Posterior vena cava (tissue), 2 donors: Measurements from ENCODE around the gene SLC25A11. TPM values are rescaled to one million over a fixed set of nuclear protein-coding genes. Genes with fewer than 3 reads are reported as not detected.
A peak's percentile ranks its signal among the peaks of the same experiment; 100 is the strongest.

Source experiments
- DNase-seq: peaks from one replicate; pipeline ENCODE4 v3.0.0-alpha.2; 2020; ENCODE audit warnings: low spot score
- intact Hi-C, 2 donors: fragments of 100-400 bp; cut with DNase I; formaldehyde crosslinking; loops; one replicate each; pipeline versions ENCODE4 v1.14.1 to v1.14.2; 2022 to 2023
- total RNA-seq, 2 donors: library from RNA; stranded (reverse); fragmentation: NEBNext Ultra II Directional; extraction: Animal tissue kit (Norgen Biotek cat#: 25700); gene quantifications; one replicate each; pipeline ENCODE4 v1.2.1, GENCODE V29; 2021
- donor health status: DM: yes; HTN: yes; CAD: no.
- donor health status: DM: yes; HTN: yes; CAD: no.

The SLC25A11 gene
- total RNA-seq, 2 donors from 2014 or later: 33.0 to 43.7 TPM

DNA sequence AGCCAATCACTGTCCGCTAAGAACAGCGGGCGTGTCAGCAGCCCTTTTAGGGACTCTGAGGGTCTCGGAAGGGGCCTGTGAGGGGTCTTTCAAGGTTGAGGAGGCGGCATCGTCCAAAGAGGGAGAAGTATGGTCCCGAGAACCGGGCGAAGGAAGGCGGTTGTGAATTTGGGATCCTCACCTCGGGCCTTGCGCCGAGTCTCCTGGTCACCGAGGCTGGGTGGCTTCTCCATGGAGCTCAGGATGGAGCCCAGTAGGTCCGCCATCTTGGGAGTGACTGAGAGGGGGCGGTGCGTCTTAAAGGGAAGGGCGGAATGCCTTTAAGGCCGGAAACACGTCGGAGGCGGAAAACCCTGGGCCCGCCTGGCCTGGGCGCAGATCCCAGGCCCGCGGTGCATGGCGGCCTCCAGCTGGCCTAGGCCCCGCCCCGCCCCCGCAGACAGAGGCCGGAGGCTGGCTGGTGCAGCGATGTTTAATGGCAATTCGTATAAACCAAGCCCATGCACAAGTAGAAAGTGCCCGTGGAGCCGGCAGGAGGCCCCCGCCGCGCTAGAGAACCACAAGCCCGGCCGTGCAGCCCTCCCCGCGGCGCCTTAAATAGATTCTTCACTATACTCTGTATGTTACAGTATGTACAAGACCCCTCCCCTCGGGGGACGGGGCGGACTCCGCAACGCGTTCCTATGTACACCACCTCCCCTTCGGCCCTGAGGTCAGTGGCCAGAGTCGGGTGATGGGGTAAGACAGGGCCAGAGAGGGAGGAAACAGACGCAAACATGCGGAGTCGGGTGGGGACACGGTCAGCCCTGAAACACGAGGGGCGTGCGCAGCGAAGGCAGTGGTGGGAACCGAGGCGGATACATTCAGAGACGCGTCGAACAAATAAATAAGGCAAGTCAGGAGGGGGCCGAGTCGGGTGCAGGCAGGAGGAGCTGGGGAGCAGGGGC lies 28.0 kb upstream of the SLC25A11 start, which contains the start of gene SPAG7:
TSS of gene SPAG7 (minus strand) at position 279 of the 947 bp plus-strand sequence. CDS start at position 266, 13 bp downstream.
- intact Hi-C loops: no loop called here
- peak; percentile 98 for DNase-seq

DNA sequence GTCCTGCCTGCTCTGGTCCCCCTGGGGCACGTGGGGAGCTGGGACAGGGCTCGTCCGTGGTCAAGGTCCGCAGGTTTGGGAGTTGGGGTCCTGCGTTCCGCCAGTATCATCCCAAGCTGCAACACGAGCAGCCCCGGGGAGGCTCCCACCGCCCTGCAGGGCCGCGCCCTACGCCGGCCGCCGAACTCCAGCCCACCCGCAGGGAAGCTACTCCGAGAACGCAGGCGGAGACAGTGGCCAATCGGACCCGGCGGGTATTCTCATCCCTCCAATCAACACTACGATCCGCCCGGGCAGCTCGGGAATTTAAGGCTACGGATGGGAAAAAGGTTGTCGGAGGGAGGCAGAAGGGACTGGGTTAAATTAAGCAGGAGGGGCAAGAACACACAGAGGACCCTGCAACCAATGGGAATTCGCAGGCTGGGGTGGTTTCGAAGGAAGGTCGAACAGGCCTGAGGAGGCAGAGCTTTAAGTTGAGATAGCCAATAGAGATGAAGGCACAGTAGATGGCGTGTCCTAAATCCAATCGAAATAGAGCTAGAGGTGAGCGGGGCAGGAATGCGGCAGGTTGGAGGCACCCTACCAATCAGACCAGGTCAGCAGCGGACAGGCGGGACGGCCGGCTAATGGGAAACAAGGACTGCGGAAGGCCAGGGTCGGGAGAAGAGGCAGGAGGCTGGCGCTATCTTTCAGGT lies 27.1 kb upstream of the SLC25A11 start:
- DNase-seq: peak; percentile 99
- intact Hi-C loops: no loop called here

DNA sequence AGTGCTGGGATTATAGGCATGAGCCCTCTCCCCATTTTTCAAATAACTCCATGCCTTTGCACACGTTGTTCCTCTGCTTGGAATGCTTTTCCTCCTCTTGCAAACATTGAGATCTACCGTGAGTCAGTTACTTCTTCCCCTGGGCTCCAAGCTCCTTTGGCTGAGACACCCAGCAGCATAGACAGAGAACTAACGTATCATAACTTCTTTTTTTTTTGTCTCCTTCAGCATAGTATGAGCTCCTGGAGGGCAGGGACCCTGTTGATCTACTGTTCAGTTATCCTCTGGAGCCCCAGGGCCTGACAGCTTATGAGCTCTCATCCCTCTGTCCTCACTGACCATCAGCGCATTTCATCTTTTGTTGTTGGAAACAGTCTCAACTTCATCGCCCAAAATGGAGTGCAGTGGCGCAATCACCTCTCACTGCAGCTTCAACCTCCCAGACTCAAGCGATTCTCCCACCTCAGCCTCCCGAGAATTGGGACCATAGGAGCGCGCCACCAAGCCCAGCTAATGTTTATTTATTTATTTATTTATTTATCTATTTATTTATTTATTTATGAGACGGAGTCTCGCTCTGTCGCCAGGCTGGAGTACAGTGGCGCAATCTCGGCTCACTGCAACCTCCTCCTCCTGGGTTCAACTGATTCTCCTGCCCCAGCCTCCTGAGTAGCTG lies 25.6 kb upstream of the SLC25A11 start:
- no peak for DNase-seq
- intact Hi-C loops: no loop called here

DNA sequence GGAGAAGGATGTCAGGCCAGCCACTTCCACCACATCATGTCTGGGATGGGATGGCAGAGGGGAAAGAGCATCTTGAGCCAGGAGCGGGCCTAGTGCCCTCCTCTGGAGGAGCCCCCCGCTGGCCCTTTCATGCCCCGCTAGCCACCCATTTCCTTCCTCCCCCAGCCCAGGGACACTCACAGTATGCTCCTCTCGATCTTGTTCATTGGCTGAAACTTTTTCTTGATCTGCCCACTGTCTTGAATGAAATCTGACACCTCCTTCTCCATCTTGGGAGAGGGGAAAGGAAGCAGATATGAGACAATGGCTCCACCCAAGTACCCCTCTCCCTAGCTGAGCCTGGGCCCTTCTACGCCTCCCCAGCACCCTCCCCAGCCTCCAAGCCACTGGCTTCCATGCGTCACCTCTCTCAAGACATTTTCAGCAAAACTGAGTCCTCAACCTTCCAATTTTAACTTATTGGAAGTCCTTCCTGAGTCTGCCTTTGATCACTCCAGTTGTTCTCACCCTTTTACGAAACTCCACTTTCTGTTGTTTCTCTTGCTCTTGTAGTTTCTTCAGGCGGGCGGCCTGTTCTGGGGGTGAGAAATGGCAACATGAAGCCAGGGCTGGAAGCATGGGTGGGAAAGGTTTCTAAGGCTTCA lies 20.6 kb upstream of the SLC25A11 start:
- DNase-seq: no peak
- intact Hi-C loops: no loop called here

DNA sequence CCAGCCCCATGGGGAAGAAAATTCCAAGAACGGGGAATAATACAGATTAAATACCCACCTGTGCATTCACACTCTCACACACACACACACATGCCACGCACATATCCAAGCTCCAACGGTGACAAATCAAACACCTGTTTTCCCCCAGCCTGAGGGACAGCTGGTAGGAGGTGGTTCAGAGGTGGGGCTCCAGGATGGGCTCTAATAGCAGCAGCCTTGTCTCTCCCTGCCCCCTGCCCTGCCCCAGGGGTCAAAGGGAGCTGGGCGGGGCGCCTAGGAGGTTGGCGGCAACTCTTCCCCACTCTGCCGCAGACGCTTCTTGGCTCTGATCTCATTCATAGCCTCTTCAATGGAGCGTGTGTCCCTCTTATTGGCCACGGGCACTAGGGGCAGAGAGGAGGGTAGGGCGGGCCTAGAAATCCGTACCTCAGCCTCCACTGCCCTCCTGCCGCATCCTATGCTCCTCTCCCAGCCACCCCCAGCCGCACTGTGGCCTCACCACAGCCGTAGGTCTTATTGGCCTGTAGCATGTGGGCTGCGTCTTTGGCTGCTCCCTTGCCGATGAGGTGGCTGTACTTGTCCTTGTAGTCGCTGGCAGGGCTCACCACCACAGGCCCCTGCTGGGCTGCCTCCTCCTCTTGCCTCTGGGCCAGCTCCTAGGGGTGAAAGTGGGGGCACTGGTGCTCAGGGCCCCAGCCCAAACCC lies 19.6 kb upstream of the SLC25A11 start:
- intact Hi-C loops: loop anchor here in 1 of 2 donors (10.0 kb wide), 1 partner anchor 235 kb away; the partner anchor contains the start of gene ZNF594
- DNase-seq: no peak

DNA sequence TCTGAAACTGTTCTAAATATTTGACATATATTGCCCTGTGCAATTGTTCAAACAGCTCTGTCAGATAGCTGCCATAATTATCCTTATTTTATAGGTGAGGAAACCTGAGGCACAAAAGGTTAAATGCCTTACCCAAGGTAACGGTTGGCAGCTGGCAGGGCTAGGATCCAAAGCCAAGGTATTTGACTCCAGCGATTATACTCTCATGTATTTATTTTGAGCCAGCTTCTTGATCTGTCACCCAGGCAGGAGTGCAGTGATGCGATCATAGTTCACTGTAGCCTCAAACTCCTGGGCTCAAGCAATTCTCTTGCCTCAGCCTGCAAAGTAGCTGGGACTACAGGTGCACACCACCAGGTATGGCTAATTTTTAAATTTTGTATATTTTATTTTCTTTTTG lies 18.3 kb upstream of the SLC25A11 start:
- intact Hi-C loops: loop anchor here in 1 of 2 donors (10.0 kb wide), 1 partner anchor 237 kb away; the partner anchor contains the start of gene ZNF594
- no peak for DNase-seq

DNA sequence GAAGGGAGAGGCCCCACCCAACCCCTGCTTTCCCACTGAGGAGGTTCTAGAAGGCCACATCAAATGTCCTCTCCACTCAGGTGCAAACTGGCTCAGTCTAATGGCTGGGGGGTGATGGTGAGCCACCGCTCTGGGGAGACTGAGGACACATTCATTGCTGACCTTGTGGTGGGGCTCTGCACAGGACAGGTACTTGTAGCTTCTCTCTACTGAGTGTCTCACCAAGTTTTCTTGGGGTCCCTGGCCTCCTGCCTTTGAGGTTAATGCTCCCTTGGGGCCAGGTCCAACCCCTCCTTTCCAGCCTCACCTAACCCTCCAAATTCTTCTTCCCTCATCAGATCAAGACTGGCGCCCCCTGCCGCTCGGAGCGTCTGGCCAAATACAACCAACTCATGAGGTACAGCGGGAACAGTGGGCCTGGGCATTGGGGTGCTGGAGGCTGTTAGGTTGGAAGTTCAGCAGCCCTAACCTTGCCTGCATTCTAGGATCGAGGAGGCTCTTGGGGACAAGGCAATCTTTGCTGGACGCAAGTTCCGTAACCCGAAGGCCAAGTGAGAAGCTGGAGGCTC lies 16.7 kb upstream of the SLC25A11 start:
- DNase-seq: no peak

DNA sequence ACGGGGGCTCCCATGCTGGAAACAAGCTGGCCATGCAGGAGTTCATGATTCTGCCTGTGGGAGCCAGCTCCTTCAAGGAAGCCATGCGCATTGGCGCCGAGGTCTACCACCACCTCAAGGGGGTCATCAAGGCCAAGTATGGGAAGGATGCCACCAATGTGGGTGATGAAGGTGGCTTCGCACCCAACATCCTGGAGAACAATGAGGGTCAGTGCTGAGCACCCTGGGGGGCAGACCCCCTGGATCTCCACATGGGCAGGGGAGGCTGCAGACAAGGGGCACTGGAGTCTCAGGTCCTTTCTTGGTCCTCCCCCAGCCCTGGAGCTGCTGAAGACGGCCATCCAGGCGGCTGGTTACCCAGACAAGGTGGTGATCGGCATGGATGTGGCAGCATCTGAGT lies 15.2 kb upstream of the SLC25A11 start:
- no peak for DNase-seq
- intact Hi-C loops: loop anchor here in 1 of 2 donors (10.0 kb wide), 1 partner anchor 240 kb away; the partner anchor contains the start of gene ZNF594

More for the DNA sequence above, 16.7 kb upstream of the SLC25A11 start:
- intact Hi-C loops: loop anchor here in 1 of 2 donors (10.0 kb wide), 1 partner anchor 238 kb away; the partner anchor contains the start of gene ZNF594

DNA sequence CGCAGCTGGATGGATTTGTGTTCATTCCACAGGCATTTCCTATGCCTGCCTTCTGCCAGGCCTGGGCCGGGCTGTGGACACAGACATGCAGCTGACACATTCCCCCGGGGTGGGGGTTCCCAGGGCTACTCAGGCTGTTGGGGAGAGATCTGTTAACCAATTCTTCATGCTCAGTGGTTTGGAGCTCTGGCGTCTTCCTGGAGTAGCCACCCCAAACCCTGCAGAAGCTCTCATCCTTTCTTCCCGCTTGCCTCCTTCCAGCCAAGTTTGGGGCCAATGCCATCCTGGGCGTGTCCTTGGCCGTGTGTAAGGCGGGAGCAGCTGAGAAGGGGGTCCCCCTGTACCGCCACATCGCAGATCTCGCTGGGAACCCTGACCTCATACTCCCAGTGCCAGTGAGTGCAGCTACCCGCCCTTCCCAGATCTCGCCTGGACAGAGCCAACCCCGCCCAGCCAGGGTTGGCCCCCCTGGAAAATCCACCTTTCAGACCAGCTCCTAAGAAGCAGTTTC lies 13.7 kb upstream of the SLC25A11 start:
- DNase-seq: no peak
- intact Hi-C loops: loop anchor here in 1 of 2 donors (10.0 kb wide), 1 partner anchor 241 kb away; the partner anchor contains the start of gene ZNF594

DNA sequence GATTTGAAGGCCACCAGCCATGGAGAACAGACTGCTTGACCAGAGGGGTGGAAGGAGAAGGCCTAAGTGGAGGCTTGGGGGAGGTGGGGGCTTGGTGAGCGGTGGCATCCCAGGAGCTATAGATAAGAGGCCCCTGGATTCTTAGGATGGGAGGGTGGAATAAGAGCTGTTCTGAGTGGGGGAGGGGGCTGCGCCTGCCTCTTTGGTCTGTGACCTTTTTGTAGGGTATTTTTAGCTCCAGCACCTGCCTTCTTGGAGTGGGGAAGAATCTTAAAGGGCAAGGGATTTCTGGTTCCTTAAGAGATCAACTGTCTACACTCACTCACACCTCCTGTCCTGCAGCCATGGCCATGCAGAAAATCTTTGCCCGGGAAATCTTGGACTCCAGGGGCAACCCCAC lies 11.6 kb upstream of the SLC25A11 start:
- intact Hi-C loops: loop anchor here in 1 of 2 donors (10.0 kb wide), 1 partner anchor 243 kb away; the partner anchor contains the start of gene ZNF594
- DNase-seq: no peak

DNA sequence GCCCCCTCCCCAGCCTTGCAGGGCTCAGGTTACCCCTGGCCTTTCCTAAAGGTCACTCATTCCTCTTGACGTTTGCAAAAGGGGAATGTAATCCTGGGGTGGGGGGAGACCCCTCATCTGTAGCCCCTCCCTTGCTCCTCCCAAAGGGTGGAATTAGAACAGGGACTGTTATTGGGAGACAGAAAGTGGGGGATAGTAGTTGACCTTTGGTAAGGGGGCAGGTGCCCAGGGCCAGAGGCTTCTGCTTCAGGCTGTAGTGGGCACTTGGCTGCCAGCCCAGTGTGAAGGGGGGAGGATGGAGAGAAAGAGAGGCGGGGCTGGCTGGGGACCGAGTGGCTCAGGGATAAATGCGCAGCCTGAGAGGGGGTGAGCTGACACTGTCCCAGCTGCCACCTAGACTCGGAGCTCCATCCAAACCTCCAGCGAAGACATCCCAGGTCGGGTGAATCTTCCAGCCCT lies 10.9 kb upstream of the SLC25A11 start, which contains the start of gene ENO3:
TSS of gene ENO3 (plus strand) at position 374 of the 459 bp plus-strand sequence. CDS start 711 bp downstream, outside the sequence.
- intact Hi-C loops: loop anchor here in 1 of 2 donors (10.0 kb wide), 1 partner anchor 244 kb away; the partner anchor contains the start of gene ZNF594

DNA sequence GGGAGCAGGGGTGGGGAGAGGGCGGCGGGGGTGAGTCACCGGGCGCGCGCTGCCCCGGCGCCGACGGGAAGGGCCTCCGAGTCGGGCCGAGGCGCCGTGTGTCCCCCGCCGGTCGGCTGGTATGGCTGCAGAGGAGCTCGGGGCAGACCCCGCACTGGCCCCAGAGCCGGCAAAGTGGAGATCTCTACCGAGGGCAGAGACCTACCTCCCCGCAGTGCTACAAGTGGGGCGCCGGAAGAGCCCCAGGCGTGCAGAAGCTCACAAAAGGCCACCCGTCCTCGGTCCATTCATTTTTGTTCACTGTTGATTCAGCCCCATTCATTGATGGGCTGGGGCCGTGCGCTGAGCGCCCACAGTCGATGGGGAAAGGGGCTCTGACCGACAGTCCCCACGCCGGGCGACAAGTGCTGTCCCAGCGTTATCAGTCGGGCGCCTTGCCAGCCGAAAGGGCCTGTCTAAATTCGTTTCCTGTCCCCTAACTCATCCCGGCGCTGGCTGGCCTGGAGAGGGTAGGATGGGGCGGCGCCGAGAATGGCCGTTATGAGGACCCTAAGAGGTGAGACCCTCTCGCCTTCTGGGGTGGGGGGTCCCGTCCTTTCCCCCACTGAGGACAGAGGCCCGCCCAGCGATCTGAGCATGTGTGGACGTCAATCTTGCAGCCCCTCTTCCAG lies 10.4 kb upstream of the SLC25A11 start:
- peak; percentile 90 for DNase-seq
- intact Hi-C loops: loop anchor here in 1 of 2 donors (10.0 kb wide), 1 partner anchor 245 kb away; the partner anchor contains the start of gene ZNF594

More for the DNA sequence above, 10.9 kb upstream of the SLC25A11 start, which contains the start of gene ENO3:
- no peak for DNase-seq

DNA sequence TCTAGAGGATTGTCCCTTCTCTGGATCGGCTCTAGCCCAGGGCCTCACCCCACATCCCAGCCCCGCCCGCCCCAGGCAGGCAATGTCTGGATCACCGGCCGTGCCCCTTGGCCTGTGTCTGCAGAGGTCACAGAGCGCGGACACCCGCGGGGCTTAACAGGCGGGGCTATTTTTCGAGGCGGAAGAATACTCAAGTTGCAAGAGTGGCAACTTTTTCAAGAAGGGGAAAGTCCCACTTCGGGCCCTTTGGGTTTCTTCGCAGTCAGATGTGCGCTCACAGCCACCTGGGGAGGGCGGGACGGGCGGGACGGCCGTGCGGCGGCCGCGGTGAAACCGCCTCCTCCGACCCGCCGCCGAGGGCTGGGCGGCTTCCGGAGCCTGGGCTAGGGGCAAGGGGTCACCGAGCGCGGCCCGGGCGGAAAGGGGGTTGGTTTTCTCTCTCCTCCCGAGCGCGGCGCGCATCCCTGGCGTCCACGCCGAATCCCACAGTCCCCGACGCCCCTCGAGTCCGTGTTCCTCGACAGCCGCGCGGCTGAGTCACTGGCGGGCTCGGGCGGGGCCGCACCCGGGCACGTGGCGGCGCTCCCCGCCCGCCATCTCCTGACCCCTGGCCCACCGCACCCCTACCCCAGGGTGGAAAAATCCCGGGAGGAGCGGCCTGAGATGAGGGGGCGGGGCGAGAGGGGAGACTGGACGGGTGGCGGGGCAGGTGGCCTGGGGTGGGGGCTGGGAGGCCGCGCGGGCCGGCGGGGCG lies 9.7 kb upstream of the SLC25A11 start:
- DNase-seq: peak; percentile 93
- intact Hi-C loops: loop anchor here in 1 of 2 donors (10.0 kb wide), 1 partner anchor 245 kb away; the partner anchor contains the start of gene ZNF594

DNA sequence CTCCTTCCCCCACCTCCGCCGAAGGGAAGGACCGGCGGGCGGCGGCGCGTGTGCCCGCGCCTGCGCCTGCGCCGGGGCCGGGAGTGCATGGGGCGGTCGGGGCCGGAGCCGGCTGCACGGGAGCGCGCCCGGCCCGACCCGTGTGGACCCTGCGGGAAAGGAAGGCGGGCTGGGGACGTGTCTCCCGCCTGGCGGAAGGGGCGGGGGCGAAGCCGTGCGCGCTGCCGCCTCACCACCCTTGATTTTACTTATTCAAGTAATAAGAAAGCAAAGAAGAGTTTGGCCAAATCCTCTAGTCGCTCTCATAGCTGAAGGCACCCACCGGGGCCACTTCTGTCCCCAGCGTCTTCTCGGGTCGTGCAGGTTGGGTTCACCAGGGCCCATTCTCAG lies 9.1 kb upstream of the SLC25A11 start:
- intact Hi-C loops: no loop called here

DNA sequence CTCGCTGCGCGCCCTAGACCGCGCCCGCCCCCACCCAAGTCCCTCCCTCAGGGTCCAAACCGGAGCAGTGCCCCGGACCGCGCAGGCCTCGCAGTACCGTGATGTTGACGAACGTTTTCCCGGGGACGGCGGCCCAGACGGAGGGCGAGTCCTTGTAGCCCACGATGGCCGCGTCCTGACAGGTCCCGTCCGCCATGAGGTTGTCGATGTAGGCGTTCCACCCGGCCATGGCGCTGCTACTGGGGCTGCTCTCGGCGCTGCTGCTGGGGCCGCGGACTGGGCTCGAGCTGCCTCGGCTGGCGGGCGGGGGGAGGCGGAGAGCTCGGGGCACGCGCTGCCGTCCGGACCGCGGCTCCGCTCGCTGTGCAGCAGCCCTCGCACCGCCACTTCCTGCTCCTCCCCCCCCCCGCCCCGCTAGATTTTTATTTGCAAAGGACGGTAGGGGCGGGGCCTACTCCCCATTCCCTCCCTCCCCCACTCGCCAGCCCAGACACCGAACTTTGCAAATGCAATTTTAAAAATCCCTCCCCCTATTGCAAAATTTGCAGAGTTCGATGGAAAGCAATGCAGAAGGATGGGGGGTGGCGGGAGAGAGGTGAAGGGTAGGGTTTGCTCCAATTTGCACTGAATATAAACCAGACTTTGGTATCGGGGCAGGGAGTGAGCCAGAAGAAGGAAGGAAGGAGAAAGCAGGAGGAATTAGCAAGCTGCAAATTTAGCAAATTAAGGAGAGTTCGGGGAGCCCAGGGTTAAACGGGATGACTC lies 8.5 kb upstream of the SLC25A11 start, which contains the start of gene PFN1:
TSS of gene PFN1 (minus strand) at position 365 of the 765 bp plus-strand sequence. CDS start at position 229, 136 bp downstream.
- DNase-seq: peak; percentile 97

More for the DNA sequence above, 9.1 kb upstream of the SLC25A11 start:
- DNase-seq: peak; percentile 95

More for the DNA sequence above, 8.5 kb upstream of the SLC25A11 start, which contains the start of gene PFN1:
- intact Hi-C loops: no loop called here
